GM21423 (cell line): Measurements from ENCODE around the gene NAGS.
"Not testable (repeated sequence)": the region's sequence is repeated elsewhere in the genome, so short reads cannot be mapped to it uniquely, and the experiment has no call there.

Experiments used
- ATAC-seq: cut with Tn5 transposase; IDR thresholded peaks from one replicate; pipeline ENCODE4 v1.9.1; 2021; ENCODE audit warnings: mild to moderate bottlenecking, moderate library complexity; ENCODE audit not compliant: unreplicated experiment

Gene NAGS

GRCh38 chr17:44038604-44039011 lies 34.2 kb downstream of the NAGS start:
- ATAC-seq = no peak

- ATAC-seq = no peak
These were observed 35.6 kb downstream of the NAGS start for GRCh38 chr17:44039829-44040635.

GRCh38 chr17:44043272-44043696 lies 38.9 kb downstream of the NAGS start:
- ATAC-seq = no peak

GRCh38 chr17:44044071-44044470 lies 39.6 kb downstream of the NAGS start:
- no peak for ATAC-seq

GRCh38 chr17:44045486-44045885 lies 41.1 kb downstream of the NAGS start:
- no peak for ATAC-seq

- not testable (repeated sequence) for ATAC-seq
These were observed 42.5 kb downstream of the NAGS start for GRCh38 chr17:44046893-44047292.

- no peak for ATAC-seq
These were observed 45.1 kb downstream of the NAGS start for GRCh38 chr17:44049294-44050060.

- ATAC-seq = no peak
These were observed 48.9 kb downstream of the NAGS start for GRCh38 chr17:44053125-44053872.
